ENCODE data around the gene RAPSN. TPM values are rescaled to one million over a fixed set of nuclear protein-coding genes. Genes with fewer than 3 reads are reported as not detected.

Gene RAPSN
- total and polyA plus RNA-seq, 2 experiments from 2014 or later = 0.17 to 0.23 TPM

DNA sequence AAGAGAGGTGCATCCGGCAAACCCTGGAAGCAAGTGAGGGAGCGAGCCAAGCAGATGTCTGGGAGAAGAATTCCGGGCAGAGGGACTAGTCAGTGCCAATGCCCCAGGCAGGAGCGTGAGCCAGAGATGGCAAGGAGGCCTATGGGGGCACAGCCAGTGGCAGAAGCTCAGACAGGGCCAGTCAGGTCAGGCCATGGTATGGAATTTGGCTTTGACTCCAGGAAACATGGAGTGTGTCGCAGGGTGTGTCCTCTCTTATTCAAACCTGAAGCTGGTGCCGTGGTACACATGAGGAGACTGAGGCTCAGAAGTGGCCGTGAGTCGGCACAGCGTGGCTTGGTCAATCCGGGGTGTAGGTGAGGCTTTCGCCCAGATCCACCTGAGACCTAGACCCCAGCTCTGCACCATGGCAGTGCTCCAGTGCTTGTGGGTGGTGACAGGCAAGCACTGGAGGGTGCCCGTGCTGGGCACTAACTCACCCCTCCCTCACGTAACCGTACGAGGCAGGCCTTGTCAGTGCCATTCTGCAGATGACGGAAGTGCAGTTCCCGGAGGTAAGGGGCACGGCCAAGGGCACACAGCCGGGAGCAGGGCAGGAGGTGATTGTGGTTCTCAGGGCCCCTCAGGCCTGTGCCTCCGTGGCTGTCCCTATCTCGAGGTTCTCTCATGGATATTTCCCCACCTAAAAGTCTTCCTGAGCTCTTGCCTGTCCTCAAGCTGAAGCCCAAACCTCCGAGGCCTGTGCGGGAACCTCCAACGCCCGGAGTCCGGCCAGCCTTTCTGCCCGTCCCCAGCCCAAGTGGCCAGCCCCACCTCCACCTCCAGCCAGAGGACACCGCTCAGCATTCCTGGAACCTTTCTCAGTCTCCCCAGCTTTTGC lies 60.0 kb downstream of the RAPSN start:
- H3K27me3 ChIP-seq (ENCODE audit: insufficient read depth) = no peaks in the 10 kb centered on the region
- no peak overlapping the region for H3K27ac Mint-ChIP-seq
- H3K79me2 ChIP-seq (replicated peaks; ENCODE audit: insufficient read depth) = no peaks in the 10 kb centered on the region
- no peaks in the 10 kb centered on the region for H3K36me3 Mint-ChIP-seq (ENCODE audit: low read depth)
- no peak overlapping the region for H2AFZ ChIP-seq
- peaks cover 8% of the 10 kb centered on the region for H3K27me3 Mint-ChIP-seq (ENCODE audit: insufficient read depth, low read depth, poor library complexity)
- no peaks in the 10 kb centered on the region for H4K20me1 ChIP-seq (replicated peaks; ENCODE audit: insufficient read depth)
- no peaks in the 10 kb centered on the region for H3K36me3 ChIP-seq (ENCODE audit: insufficient read depth)
- no peaks in the 10 kb centered on the region; the same call in 1 of the 3 replicates for H3K4me1 Mint-ChIP-seq
- no peak overlapping the region for H3K4me3 ChIP-seq
- no peaks in the 10 kb centered on the region for H3F3A ChIP-seq (replicated peaks; ENCODE audit: low read depth)
- H3K4me3 Mint-ChIP-seq = no peak overlapping the region
- no peak for ATAC-seq
- H3K27ac ChIP-seq (ENCODE audit: low read depth) = no peak overlapping the region
- no peak overlapping the region for H3K4me2 ChIP-seq
- TF ChIP-seq, protein P1, sequence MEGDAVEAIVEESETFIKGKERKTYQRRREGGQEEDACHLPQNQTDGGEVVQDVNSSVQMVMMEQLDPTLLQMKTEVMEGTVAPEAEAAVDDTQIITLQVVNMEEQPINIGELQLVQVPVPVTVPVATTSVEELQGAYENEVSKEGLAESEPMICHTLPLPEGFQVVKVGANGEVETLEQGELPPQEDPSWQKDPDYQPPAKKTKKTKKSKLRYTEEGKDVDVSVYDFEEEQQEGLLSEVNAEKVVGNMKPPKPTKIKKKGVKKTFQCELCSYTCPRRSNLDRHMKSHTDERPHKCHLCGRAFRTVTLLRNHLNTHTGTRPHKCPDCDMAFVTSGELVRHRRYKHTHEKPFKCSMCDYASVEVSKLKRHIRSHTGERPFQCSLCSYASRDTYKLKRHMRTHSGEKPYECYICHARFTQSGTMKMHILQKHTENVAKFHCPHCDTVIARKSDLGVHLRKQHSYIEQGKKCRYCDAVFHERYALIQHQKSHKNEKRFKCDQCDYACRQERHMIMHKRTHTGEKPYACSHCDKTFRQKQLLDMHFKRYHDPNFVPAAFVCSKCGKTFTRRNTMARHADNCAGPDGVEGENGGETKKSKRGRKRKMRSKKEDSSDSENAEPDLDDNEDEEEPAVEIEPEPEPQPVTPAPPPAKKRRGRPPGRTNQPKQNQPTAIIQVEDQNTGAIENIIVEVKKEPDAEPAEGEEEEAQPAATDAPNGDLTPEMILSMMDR (conservative IDR thresholded peaks at IDR 0.05; ENCODE audit: low read depth in 2 of 2) = no peak
- no peak for TF ChIP-seq ZNF114 (CRISPR knock-in tag; IDR thresholded peaks at IDR 0.05)
- TF ChIP-seq STAT1 (IDR thresholded peaks at IDR 0.05; ENCODE audit: unreplicated experiment) = no peak
- no peak for TF ChIP-seq NANOG (IDR thresholded peaks at IDR 0.05; ENCODE audit: borderline replicate concordance)
- TF ChIP-seq EZH2 (IDR thresholded peaks at IDR 0.05; ENCODE audit: low read depth, unreplicated experiment) = no peak
- no peak for TF ChIP-seq EZH2phosphoT487 (IDR thresholded peaks at IDR 0.05; ENCODE audit: unreplicated experiment)
- TF ChIP-seq, protein P2, sequence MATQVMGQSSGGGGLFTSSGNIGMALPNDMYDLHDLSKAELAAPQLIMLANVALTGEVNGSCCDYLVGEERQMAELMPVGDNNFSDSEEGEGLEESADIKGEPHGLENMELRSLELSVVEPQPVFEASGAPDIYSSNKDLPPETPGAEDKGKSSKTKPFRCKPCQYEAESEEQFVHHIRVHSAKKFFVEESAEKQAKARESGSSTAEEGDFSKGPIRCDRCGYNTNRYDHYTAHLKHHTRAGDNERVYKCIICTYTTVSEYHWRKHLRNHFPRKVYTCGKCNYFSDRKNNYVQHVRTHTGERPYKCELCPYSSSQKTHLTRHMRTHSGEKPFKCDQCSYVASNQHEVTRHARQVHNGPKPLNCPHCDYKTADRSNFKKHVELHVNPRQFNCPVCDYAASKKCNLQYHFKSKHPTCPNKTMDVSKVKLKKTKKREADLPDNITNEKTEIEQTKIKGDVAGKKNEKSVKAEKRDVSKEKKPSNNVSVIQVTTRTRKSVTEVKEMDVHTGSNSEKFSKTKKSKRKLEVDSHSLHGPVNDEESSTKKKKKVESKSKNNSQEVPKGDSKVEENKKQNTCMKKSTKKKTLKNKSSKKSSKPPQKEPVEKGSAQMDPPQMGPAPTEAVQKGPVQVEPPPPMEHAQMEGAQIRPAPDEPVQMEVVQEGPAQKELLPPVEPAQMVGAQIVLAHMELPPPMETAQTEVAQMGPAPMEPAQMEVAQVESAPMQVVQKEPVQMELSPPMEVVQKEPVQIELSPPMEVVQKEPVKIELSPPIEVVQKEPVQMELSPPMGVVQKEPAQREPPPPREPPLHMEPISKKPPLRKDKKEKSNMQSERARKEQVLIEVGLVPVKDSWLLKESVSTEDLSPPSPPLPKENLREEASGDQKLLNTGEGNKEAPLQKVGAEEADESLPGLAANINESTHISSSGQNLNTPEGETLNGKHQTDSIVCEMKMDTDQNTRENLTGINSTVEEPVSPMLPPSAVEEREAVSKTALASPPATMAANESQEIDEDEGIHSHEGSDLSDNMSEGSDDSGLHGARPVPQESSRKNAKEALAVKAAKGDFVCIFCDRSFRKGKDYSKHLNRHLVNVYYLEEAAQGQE (IDR thresholded peaks at IDR 0.05; ENCODE audit: unreplicated experiment) = no peak
- TF ChIP-seq POLR2AphosphoS5 (IDR thresholded peaks at IDR 0.05; ENCODE audit: low read depth) = no peak
- TF ChIP-seq, protein P3, sequence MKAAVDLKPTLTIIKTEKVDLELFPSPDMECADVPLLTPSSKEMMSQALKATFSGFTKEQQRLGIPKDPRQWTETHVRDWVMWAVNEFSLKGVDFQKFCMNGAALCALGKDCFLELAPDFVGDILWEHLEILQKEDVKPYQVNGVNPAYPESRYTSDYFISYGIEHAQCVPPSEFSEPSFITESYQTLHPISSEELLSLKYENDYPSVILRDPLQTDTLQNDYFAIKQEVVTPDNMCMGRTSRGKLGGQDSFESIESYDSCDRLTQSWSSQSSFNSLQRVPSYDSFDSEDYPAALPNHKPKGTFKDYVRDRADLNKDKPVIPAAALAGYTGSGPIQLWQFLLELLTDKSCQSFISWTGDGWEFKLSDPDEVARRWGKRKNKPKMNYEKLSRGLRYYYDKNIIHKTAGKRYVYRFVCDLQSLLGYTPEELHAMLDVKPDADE (IDR thresholded peaks at IDR 0.05) = no peak
- TF ChIP-seq JUNB (IDR thresholded peaks at IDR 0.05; ENCODE audit: unreplicated experiment) = no peak
- TF ChIP-seq CREB1 (CRISPR knock-in tag; IDR thresholded peaks at IDR 0.05; ENCODE audit: low read depth) = no peak
- DNase-seq (ENCODE audit: low spot score) = no peak
- no peaks in the 10 kb centered on the region for H3K9me3 Mint-ChIP-seq
- H3K4me1 ChIP-seq (ENCODE audit: insufficient read depth) = no peaks in the 10 kb centered on the region
- H3K9me2 ChIP-seq (ENCODE audit: insufficient read depth) = no peaks in the 10 kb centered on the region
